HEK293 (cell line): ENCODE results near the gene C17orf113.

ENCODE experiments used
- CTCF ChIA-PET: fragments of 350-600 bp; formaldehyde crosslinking; extraction: SDS; loops from one replicate; lab custom pipeline; 2021; ENCODE audit warnings: antibody characterized with exemption; lab: Yijun Ruan, JAX
- POLR2A ChIA-PET: fragments of 300-600 bp; formaldehyde crosslinking; extraction: SDS; loops from one replicate; lab custom pipeline; 2020; ENCODE audit warnings: antibody characterized with exemption, inconsistent platforms; lab: Yijun Ruan, JAX
- H3K27ac ChIP-seq: fragments of 200-500 bp; sonication (Bioruptor generic); 2 replicates; pipeline ENCODE4 v1.5.1; 2014; ENCODE audit warnings: low read depth, low read length, control low read depth, inconsistent platforms; ENCODE audit errors: extremely low read depth
- H3K36me3 ChIP-seq, 2 experiments: fragments of 200-500 bp in 1 of 2; sonication (Bioruptor generic) in 1 of 2; 1 replicate in 1 of 2; 2 replicates in 1 of 2; pipeline ENCODE4 v1.5.1; 2014 to 2017; ENCODE audit warnings: inconsistent platforms in 2 of 2, low read length in 2 of 2; ENCODE audit not compliant: control insufficient read depth in 2 of 2, insufficient read depth in 1 of 2
- H3K4me1 ChIP-seq: fragments of 200-500 bp; sonication (Bioruptor generic); 2 replicates; pipeline ENCODE4 v1.5.1; 2014; ENCODE audit warnings: mild to moderate bottlenecking, low read length, inconsistent platforms; ENCODE audit not compliant: control insufficient read depth, insufficient read depth
- H3K4me3 ChIP-seq: 2 replicates; pipeline ENCODE4 v1.5.1; 2011; ENCODE audit warnings: low read depth, mild to moderate bottlenecking, control low read depth, low read length, moderate library complexity
- H3K9me3 ChIP-seq: fragments of 200-500 bp; sonication (Bioruptor generic); 2 replicates; pipeline ENCODE4 v1.5.1; 2014; ENCODE audit warnings: low read depth, low read length, inconsistent platforms; ENCODE audit not compliant: control insufficient read depth, insufficient read depth
- GLI2 ChIP-seq: fragments of 450-650 bp; formaldehyde crosslinking; IDR thresholded peaks from 2 replicates; pipeline ENCODE4; 2017; ENCODE audit warnings: missing biosample characterization, missing genetic modification characterization, low read depth, borderline replicate concordance
- REPIN1 ChIP-seq: fragments of 450-650 bp; formaldehyde crosslinking; IDR thresholded peaks from 2 replicates; pipeline ENCODE4 v1.5.1; 2017; ENCODE audit warnings: missing biosample characterization, missing genetic modification characterization, low read depth
- ZBTB17 ChIP-seq: fragments of 450-650 bp; formaldehyde crosslinking; IDR thresholded peaks from 2 replicates; pipeline ENCODE4 v1.5.1; 2016; ENCODE audit warnings: missing biosample characterization, missing genetic modification characterization
- ZBTB20 ChIP-seq: fragments of 450-650 bp; formaldehyde crosslinking; IDR thresholded peaks from 2 replicates; pipeline ENCODE4 v1.5.1; 2016; ENCODE audit warnings: missing biosample characterization, missing genetic modification characterization
- ZBTB26 ChIP-seq: fragments of 450-650 bp; formaldehyde crosslinking; optimal IDR thresholded peaks from 2 replicates; pipeline ENCODE3; 2016; ENCODE audit warnings: missing biosample characterization, mild to moderate bottlenecking, missing genetic modification characterization
- ZBTB6 ChIP-seq: fragments of 450-650 bp; formaldehyde crosslinking; IDR thresholded peaks from 2 replicates; pipeline ENCODE4 v1.5.1; 2017; ENCODE audit warnings: missing biosample characterization, missing genetic modification characterization
- ZFHX2 ChIP-seq: fragments of 450-650 bp; formaldehyde crosslinking; conservative IDR thresholded peaks from 2 replicates; pipeline ENCODE4 v1.5.1; 2016; ENCODE audit warnings: missing biosample characterization, missing genetic modification characterization
- ZIC2 ChIP-seq: fragments of 450-650 bp; formaldehyde crosslinking; IDR thresholded peaks from 2 replicates; pipeline ENCODE4 v1.5.1; 2016; ENCODE audit warnings: missing biosample characterization, missing genetic modification characterization
- ZNF239 ChIP-seq: fragments of 450-650 bp; formaldehyde crosslinking; IDR thresholded peaks from 2 replicates; pipeline ENCODE4 v1.5.1; 2016; ENCODE audit warnings: missing biosample characterization, missing genetic modification characterization
- ZNF302 ChIP-seq: fragments of 450-650 bp; formaldehyde crosslinking; IDR thresholded peaks from 2 replicates; pipeline ENCODE4 v1.5.1; 2016; ENCODE audit warnings: missing biosample characterization, missing genetic modification characterization, low read depth
- ZNF335 ChIP-seq: fragments of 450-650 bp; formaldehyde crosslinking; conservative IDR thresholded peaks from 2 replicates; pipeline ENCODE4 v1.5.1; 2016; ENCODE audit warnings: missing biosample characterization, missing genetic modification characterization
- ZNF518A ChIP-seq: fragments of 450-650 bp; formaldehyde crosslinking; conservative IDR thresholded peaks from 2 replicates; pipeline ENCODE4 v1.5.1; 2016; ENCODE audit warnings: low read depth, missing biosample characterization, missing genetic modification characterization
- ZNF521 ChIP-seq: fragments of 450-650 bp; formaldehyde crosslinking; IDR thresholded peaks from 2 replicates; pipeline ENCODE4 v1.5.1; 2017; ENCODE audit warnings: missing biosample characterization, mild to moderate bottlenecking, missing genetic modification characterization
- ZNF610 ChIP-seq: fragments of 450-650 bp; formaldehyde crosslinking; IDR thresholded peaks from 2 replicates; pipeline ENCODE4 v1.5.1; 2016; ENCODE audit warnings: missing biosample characterization, missing genetic modification characterization, borderline replicate concordance
- ZNF624 ChIP-seq: fragments of 450-650 bp; formaldehyde crosslinking; IDR thresholded peaks from 2 replicates; pipeline ENCODE4 v1.5.1; 2017; ENCODE audit warnings: missing biosample characterization, missing genetic modification characterization
- ZNF654 ChIP-seq: fragments of 450-650 bp; formaldehyde crosslinking; IDR thresholded peaks from 2 replicates; pipeline ENCODE4 v1.5.1; 2016; ENCODE audit warnings: low read depth, missing biosample characterization, missing genetic modification characterization
- ZNF707 ChIP-seq: fragments of 450-650 bp; formaldehyde crosslinking; IDR thresholded peaks from 2 replicates; pipeline ENCODE4 v1.5.1; 2016; ENCODE audit warnings: missing biosample characterization, missing genetic modification characterization

Gene C17orf113

GRCh38 chr17:42027961-42028790 is 22.2 kb downstream of the C17orf113 start:
- Histone ChIP-seq H3K4me3 (no peak overlapping the region), H3K36me3 (peaks cover 8 to 28% of the 10 kb centered on the region in 2 experiments; a peak in 2 of 3 replicates), H3K4me1 (no peaks in the 10 kb centered on the region), H3K27ac (no peak overlapping the region), H3K9me3 (no peaks in the 10 kb centered on the region)
- ChIA-PET CTCF (interaction anchor here (0.6 to 7.0 kb wide), 13 partner anchors 9 to 697 kb away, joined by 3 to 85 read pairs (median 4); partner anchors contain the start of genes C17orf113, DNAJC7, NKIRAS2 and ZNF385C), POLR2A (interaction anchor here (0.7 to 5.5 kb wide), 3 partner anchors 10 to 23 kb away, joined by 3 to 50 read pairs (median 3); partner anchors contain the start of genes DNAJC7 and NKIRAS2)
- TF ChIP-seq ZNF707 (tag by site-specific recombination) (no peak), ZNF624 (tag by site-specific recombination) (no peak), ZBTB6 (tag by site-specific recombination) (0 out of 2 replicates have a peak, but pooled peaks have one; percentile 13), REPIN1 (tag by site-specific recombination) (no peak), ZNF654 (tag by site-specific recombination) (0 out of 2 replicates have a peak, but pooled peaks have one; percentile 15), ZIC2 (0 out of 2 replicates have a peak, but pooled peaks have one; percentile 8), ZFHX2 (tag by site-specific recombination) (no peak)

- peaks cover 14 to 34% of the 10 kb centered on the region in 2 experiments; a peak in 2 of 3 replicates for H3K36me3 ChIP-seq
- ChIA-PET POLR2A (interaction anchor here (0.6 to 5.5 kb wide), 6 partner anchors 10 to 91 kb away, joined by 3 to 50 read pairs (median 4); partner anchors contain the start of genes DNAJC7 and NKIRAS2), CTCF (interaction anchor here (0.6 to 12.6 kb wide), 7 partner anchors 12 to 87 kb away, joined by 4 to 260 read pairs (median 16); partner anchors contain the start of genes CNP, DHX58, HSPB9 and KAT2A)
- TF ChIP-seq ZBTB20 (tag by site-specific recombination) (no peak), ZNF302 (tag by site-specific recombination) (no peak), GLI2 (tag by site-specific recombination) (no peak), ZBTB26 (tag by site-specific recombination) (no peak), ZBTB17 (no peak), ZNF335 (tag by site-specific recombination) (no peak), ZNF610 (tag by site-specific recombination) (no peak)
- H3K4me3 ChIP-seq: no peak overlapping the region
- H3K4me1 ChIP-seq: no peaks in the 10 kb centered on the region
- H3K9me3 ChIP-seq: no peaks in the 10 kb centered on the region
- no peak overlapping the region for H3K27ac ChIP-seq
These were observed 22.9 kb downstream of the C17orf113 start for GRCh38 chr17:42027590-42027889.

- ChIA-PET POLR2A (interaction anchor here (0.6 to 5.5 kb wide), 9 partner anchors 9 to 97 kb away, joined by 3 to 50 read pairs (median 4); partner anchors contain the start of genes DNAJC7, NKIRAS2, ODAD4 and ZNF385C), CTCF (interaction anchor here (0.6 to 12.6 kb wide), 12 partner anchors 9 to 375 kb away, joined by 3 to 260 read pairs (median 6); partner anchors contain the start of genes CNP, DHX58, HSPB9 and KAT2A)
- no peaks in the 10 kb centered on the region for H3K4me1 ChIP-seq
- TF ChIP-seq ZNF518A (tag by site-specific recombination): no peak
- no peak for TF ChIP-seq ZNF239 (tag by site-specific recombination)
- TF ChIP-seq ZNF521: no peak
These were observed 23.4 kb downstream of the C17orf113 start for GRCh38 chr17:42026857-42027589.

More at GRCh38 chr17:42026857-42027589, 23.4 kb downstream of the C17orf113 start:
- Histone ChIP-seq H3K36me3 (peaks cover 18 to 40% of the 10 kb centered on the region in 2 experiments; a peak in 2 of 3 replicates), H3K9me3 (no peaks in the 10 kb centered on the region), H3K27ac (no peak overlapping the region), H3K4me3 (no peak overlapping the region)
